ENCODE results near the gene NINL.
"Not testable (repeated sequence)": the region's sequence is repeated elsewhere in the genome, so short reads cannot be mapped to it uniquely, and the experiment has no call there.

DNA sequence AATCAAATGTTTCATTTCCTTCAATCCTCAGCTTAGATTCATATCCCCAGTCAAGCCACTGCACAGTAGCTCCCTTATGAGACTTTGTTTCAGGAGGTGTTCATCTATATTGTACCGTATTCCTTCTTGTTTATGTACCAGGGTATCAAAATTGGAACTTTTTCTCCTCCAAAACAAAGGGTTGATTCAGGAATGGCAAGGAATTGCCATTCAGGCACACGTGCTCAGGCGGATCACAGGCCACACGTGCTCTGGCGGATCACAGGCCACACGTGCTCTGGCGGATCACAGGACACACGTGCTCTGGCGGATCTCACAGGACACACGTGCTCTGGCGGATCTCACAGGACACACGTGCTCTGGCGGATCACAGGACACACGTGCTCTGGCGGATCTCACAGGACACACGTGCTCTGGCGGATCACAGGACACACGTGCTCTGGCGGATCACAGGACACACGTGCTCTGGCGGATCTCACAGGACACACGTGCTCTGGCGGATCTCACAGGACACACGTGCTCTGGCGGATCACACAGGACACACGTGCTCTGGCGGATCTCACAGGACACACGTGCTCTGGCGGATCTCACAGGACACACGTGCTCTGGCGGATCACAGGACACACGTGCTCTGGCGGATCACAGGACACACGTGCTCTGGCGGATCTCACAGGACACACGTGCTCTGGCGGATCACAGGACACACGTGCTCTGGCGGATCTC, 17.0 kb upstream of the NINL start:
- TF ChIP-seq, protein P1, sequence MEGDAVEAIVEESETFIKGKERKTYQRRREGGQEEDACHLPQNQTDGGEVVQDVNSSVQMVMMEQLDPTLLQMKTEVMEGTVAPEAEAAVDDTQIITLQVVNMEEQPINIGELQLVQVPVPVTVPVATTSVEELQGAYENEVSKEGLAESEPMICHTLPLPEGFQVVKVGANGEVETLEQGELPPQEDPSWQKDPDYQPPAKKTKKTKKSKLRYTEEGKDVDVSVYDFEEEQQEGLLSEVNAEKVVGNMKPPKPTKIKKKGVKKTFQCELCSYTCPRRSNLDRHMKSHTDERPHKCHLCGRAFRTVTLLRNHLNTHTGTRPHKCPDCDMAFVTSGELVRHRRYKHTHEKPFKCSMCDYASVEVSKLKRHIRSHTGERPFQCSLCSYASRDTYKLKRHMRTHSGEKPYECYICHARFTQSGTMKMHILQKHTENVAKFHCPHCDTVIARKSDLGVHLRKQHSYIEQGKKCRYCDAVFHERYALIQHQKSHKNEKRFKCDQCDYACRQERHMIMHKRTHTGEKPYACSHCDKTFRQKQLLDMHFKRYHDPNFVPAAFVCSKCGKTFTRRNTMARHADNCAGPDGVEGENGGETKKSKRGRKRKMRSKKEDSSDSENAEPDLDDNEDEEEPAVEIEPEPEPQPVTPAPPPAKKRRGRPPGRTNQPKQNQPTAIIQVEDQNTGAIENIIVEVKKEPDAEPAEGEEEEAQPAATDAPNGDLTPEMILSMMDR (IDR thresholded peaks at IDR 0.05; ENCODE audit: low read depth, low read length, poor library complexity, severe bottlenecking): not testable (repeated sequence)
- TF ChIP-seq EZH2phosphoT487 (IDR thresholded peaks at IDR 0.05; ENCODE audit: borderline replicate concordance, low read length): not testable (repeated sequence)

Data from DOHH2 (cell line).